ENCODE results near the gene RDX.

DNA sequence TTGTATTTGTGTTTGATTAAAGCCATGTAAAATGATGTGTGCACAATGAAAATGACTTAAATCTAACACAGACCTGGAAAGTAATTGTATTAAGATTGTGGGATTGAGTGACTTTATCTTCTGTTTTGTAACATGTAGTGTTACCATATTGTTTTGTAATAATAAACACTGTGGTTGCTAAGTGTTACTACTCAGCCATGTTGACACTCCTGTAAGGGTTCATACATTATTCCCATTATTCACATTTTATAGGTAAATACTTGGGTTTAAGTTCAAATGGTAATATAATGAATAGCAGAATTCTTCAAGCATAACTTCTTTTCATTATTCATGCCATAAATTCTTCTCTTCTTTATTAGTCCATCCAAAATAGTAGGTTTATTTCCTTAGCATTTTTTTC is 134.2 kb downstream of the RDX start:
- TF ChIP-seq BDP1 (IDR thresholded peaks at IDR 0.05; ENCODE audit: insufficient read depth, insufficient read length) (no peak), SAFB2 (IDR thresholded peaks at IDR 0.05; ENCODE audit: borderline replicate concordance, low read depth, low read length, severe bottlenecking) (no peak), NCOA1 (IDR thresholded peaks at IDR 0.05; ENCODE audit: low read depth) (no peak), HMG20A (CRISPR knock-in tag; conservative IDR thresholded peaks at IDR 0.05) (no peak), SIRT6 (IDR thresholded peaks at IDR 0.05; ENCODE audit: low read depth, low read length) (no peak), HDGF (IDR thresholded peaks at IDR 0.05) (no peak)
- TF ChIP-seq, protein P1, sequence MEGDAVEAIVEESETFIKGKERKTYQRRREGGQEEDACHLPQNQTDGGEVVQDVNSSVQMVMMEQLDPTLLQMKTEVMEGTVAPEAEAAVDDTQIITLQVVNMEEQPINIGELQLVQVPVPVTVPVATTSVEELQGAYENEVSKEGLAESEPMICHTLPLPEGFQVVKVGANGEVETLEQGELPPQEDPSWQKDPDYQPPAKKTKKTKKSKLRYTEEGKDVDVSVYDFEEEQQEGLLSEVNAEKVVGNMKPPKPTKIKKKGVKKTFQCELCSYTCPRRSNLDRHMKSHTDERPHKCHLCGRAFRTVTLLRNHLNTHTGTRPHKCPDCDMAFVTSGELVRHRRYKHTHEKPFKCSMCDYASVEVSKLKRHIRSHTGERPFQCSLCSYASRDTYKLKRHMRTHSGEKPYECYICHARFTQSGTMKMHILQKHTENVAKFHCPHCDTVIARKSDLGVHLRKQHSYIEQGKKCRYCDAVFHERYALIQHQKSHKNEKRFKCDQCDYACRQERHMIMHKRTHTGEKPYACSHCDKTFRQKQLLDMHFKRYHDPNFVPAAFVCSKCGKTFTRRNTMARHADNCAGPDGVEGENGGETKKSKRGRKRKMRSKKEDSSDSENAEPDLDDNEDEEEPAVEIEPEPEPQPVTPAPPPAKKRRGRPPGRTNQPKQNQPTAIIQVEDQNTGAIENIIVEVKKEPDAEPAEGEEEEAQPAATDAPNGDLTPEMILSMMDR (IDR thresholded peaks at IDR 0.05 in 2 of 3, conservative IDR thresholded peaks at IDR 0.05 in 1 of 3; ENCODE audit: insufficient read depth in 2 of 3, low read depth in 1 of 3, low read length in 3 of 3), result no peak

Measured in K562 (cell line).